ENCODE measurements around the gene MAP2K3.

- no peak for TF ChIP-seq EZH2 (IDR thresholded peaks at IDR 0.05)
- no peak for TF ChIP-seq POLR2AphosphoS5 (IDR thresholded peaks at IDR 0.05; ENCODE audit: borderline replicate concordance, low read depth, low read length)
- no peak for TF ChIP-seq FOXP2 (optimal IDR thresholded peaks at IDR 0.05; ENCODE audit: control extremely low read depth, extremely low read length, insufficient read depth)
These were observed 34.4 kb upstream of the MAP2K3 start for GRCh38 chr17:21249920-21250703.
